Stomach (tissue), 9 donors: ENCODE data around the gene CIAO2A. TPM values are rescaled to one million over a fixed set of nuclear protein-coding genes. Genes with fewer than 3 reads are reported as not detected.
"Not testable (repeated sequence)": the region's sequence is repeated elsewhere in the genome, so short reads cannot be mapped to it uniquely, and the experiment has no call there.

Source experiments
- DNase-seq, 2 donors: peaks; one replicate each; pipeline versions ENCODE4 v3.0.0 to v3.0.0-alpha.2; 2013 to 2019
- H3K27ac ChIP-seq, 5 donors: fragments of 200-600 bp in 4 of 5; sonication (generic) in 4 of 5; one replicate each; pipeline ENCODE4 v1.5.1; 2013 to 2019; ENCODE audit warnings: mild to moderate bottlenecking in 1 of 5, moderate library complexity in 1 of 5
- H3K27me3 ChIP-seq, 3 donors: fragments of 200-600 bp; sonication (generic); one replicate each; pipeline ENCODE4 v1.5.1; 2017 to 2019; ENCODE audit warnings: mixed run types in 1 of 3
- H3K36me3 ChIP-seq, 4 donors: fragments of 200-600 bp; sonication (generic); 1 replicate in 3 of 4; 2 replicates in 1 of 4; pipeline ENCODE4 v1.5.1; 2016 to 2019
- H3K4me1 ChIP-seq, 4 donors: fragments of 200-600 bp; sonication (generic); one replicate each; pipeline ENCODE4 v1.5.1; 2016 to 2019
- H3K4me3 ChIP-seq, 4 donors: fragments of 200-600 bp; sonication (generic) in 3 of 4; one replicate each; pipeline ENCODE4 v1.5.1; 2016 to 2019; ENCODE audit warnings: mild to moderate bottlenecking in 1 of 4
- H3K9me3 ChIP-seq, 4 donors: fragments of 200-600 bp; sonication (generic); one replicate each; pipeline ENCODE4 v1.5.1; 2016 to 2019
- EP300 ChIP-seq: sonication (generic); formaldehyde crosslinking; IDR thresholded peaks from one replicate; pipeline ENCODE4 v1.6.1; 2017; ENCODE audit warnings: antibody characterized with exemption
- POLR2A ChIP-seq, 4 donors: fragments of 450-650 bp; IDR thresholded peaks; one replicate each; pipeline ENCODE4 v1.6.1; 2016; ENCODE audit warnings: antibody characterized with exemption in 4 of 4, control low read depth in 2 of 4, mild to moderate bottlenecking in 1 of 4, moderate library complexity in 1 of 4
- POLR2AphosphoS5 ChIP-seq, 3 donors: sonication (generic); formaldehyde crosslinking; IDR thresholded peaks; one replicate each; pipeline ENCODE4 v1.6.1; 2016; ENCODE audit warnings: antibody characterized with exemption in 3 of 3
- WGBS, 5 donors: extraction: QIAGEN DNeasy Blood & Tissue Kit in 3 of 5; methylation state at CpG; one replicate each; pipeline versions ENCODE4 v1.1.5 to v1.1.7; 2013 to 2018; 5-methylcytosine and 5-hydroxymethylcytosine counted together
- intact Hi-C: fragments of 100-400 bp; cut with DNase I; formaldehyde crosslinking; loops from one replicate; pipeline ENCODE4 v1.15.1; 2023; ENCODE audit warnings: low total_unique reads
- polyA plus RNA-seq, 3 donors: library from polyadenylated mRNA; stranded (reverse); fragments of 200-250 nt; gene quantifications; one replicate each; pipeline ENCODE4 v1.2.3, GENCODE V29; 2013
- total RNA-seq, 5 donors: library from RNA; depleted of rRNA; stranded (reverse); fragments of >200 nt; gene quantifications; one replicate each; pipeline versions ENCODE4 v1.1.0 to v1.2.3, GENCODE V29; 2014 to 2016
- TF ChIP-seq, protein P1 (sequence below), 7 experiments: fragments of 450-650 bp in 4 of 7; fragments of 200-600 bp in 3 of 7; sonication (generic) in 3 of 7; IDR thresholded peaks; one replicate each; pipeline ENCODE4 v1.5.1; 2016 to 2019; ENCODE audit warnings: antibody characterized with exemption in 7 of 7, control low read depth in 2 of 7, mild to moderate bottlenecking in 1 of 7
- donor health status: healthy with polysubstance abuse.
- donor health status: Bipolar disorder and iron deficiency.
- donor health status: healthy.

The CIAO2A gene
- total and polyA plus RNA-seq, 8 donors, result 27.2 to 425 (median 131) TPM

DNA sequence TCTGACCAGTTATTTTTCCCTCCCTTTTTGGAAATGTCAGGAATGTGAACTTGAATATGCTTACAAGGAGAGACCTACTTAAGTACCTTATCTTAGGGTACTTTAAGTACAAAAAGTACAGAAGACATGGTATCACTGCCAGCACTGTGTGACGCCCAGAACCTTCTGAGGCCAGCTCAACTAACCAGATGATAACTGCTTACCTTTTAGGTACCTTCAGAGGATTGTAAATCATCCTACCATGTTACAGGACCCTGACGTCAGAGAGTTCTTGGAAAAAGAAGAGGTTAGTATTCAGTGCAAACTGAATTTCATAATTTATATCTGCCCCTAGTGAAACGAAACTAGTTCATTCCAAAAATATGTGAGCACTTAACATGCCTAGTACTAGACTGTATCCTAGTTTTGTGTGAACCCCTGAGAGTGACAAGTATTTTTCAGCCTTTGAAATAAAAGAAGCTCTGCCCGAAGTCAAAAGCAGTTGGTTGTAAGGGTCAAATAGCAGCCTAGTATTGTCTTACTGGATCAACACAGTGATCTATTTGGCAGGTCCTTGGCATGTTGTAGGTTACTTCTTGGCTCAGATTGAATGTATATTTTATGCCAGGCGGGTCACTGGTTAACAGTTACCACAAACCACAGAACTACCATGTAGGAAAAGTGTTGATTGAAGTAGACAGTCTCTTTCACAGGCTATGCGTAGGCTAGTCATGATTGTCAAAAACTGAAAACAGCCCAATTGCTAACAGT is 34.1 kb upstream of the CIAO2A start:
- H3K4me1 ChIP-seq, result no peaks in the 10 kb centered on the region
- H3K4me3 ChIP-seq, result no peak overlapping the region
- peaks cover 72 to 100% (median 100%) of the 10 kb centered on the region in 4 donors for H3K36me3 ChIP-seq
- intact Hi-C loops, result no loop called here
- 73 to 86% (median 80%) methylated on average over 6 of the region's 6 CpGs for WGBS, 5 donors
- TF ChIP-seq, protein P1, sequence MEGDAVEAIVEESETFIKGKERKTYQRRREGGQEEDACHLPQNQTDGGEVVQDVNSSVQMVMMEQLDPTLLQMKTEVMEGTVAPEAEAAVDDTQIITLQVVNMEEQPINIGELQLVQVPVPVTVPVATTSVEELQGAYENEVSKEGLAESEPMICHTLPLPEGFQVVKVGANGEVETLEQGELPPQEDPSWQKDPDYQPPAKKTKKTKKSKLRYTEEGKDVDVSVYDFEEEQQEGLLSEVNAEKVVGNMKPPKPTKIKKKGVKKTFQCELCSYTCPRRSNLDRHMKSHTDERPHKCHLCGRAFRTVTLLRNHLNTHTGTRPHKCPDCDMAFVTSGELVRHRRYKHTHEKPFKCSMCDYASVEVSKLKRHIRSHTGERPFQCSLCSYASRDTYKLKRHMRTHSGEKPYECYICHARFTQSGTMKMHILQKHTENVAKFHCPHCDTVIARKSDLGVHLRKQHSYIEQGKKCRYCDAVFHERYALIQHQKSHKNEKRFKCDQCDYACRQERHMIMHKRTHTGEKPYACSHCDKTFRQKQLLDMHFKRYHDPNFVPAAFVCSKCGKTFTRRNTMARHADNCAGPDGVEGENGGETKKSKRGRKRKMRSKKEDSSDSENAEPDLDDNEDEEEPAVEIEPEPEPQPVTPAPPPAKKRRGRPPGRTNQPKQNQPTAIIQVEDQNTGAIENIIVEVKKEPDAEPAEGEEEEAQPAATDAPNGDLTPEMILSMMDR (IDR thresholded peaks at IDR 0.05), result no peak
- TF ChIP-seq POLR2A (IDR thresholded peaks at IDR 0.05), result no peak
- TF ChIP-seq EP300, result no peak
- no peak for TF ChIP-seq POLR2AphosphoS5 (IDR thresholded peaks at IDR 0.05)
- H3K27ac ChIP-seq, result no peak overlapping the region
- H3K9me3 ChIP-seq, result no peaks in the 10 kb centered on the region
- no peak for DNase-seq
- no peaks in the 10 kb centered on the region for H3K27me3 ChIP-seq

DNA sequence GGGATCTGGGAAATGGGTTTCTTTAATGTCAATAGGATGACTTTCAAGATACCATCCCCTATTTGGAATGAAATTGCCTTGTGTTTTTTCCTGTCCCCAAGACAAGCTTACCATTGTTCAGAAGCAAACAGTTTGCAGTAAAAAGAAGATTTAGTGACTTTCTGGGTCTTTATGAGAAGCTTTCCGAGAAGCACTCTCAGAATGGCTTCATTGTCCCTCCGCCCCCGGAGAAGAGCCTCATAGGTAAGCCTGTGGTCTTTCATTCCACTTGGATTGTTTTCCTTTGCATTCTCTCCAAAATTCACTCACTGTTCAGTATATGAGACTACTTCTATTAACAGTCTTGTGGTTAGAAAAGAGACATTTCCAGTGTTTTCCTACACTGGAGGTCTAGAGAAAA is 32.3 kb upstream of the CIAO2A start:
- TF ChIP-seq EP300, result no peak
- no peak for TF ChIP-seq POLR2A (IDR thresholded peaks at IDR 0.05)
- TF ChIP-seq, protein P1 (IDR thresholded peaks at IDR 0.05), result no peak
- no peak for TF ChIP-seq POLR2AphosphoS5 (IDR thresholded peaks at IDR 0.05)
- intact Hi-C loops, result no loop called here
- DNase-seq, result no peak
- Histone ChIP-seq H3K4me1 (no peaks in the 10 kb centered on the region), H3K27ac (no peak overlapping the region), H3K4me3 (no peak overlapping the region), H3K9me3 (no peaks in the 10 kb centered on the region), H3K27me3 (no peaks in the 10 kb centered on the region), H3K36me3 (peaks cover 70 to 100% (median 100%) of the 10 kb centered on the region in 4 donors)
- 63 to 87% (median 78%) methylated on average over 3 of the region's 3 CpGs for WGBS, 5 donors

DNA sequence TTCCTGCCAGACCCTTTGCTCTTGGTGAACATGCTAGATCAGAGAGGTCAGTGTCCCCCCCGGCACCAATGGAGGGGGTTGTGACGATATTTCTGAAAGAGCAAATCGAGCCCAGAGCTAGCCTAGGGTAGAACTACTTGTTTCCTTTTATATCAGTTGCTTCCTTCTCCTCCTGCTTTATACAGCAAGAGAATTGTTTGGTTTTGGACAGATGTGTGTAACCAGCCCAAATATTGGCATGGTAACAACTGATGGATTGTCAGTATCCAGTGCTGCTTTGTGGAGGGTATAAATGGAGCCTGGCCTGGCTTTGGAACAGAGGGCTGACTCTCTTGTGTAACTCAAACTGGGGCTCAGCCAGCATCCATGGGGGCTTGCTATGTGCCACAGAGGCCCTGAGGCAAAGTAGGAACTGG is 29.3 kb upstream of the CIAO2A start:
- H3K36me3 ChIP-seq, result peaks cover 69 to 100% (median 100%) of the 10 kb centered on the region in 4 donors
- no peak overlapping the region for H3K4me3 ChIP-seq
- no peaks in the 10 kb centered on the region for H3K27me3 ChIP-seq
- no peaks in the 10 kb centered on the region for H3K4me1 ChIP-seq
- no peaks in the 10 kb centered on the region for H3K9me3 ChIP-seq
- no peak for TF ChIP-seq POLR2AphosphoS5 (IDR thresholded peaks at IDR 0.05)
- TF ChIP-seq, protein P1 (IDR thresholded peaks at IDR 0.05), result no peak
- TF ChIP-seq POLR2A (IDR thresholded peaks at IDR 0.05), result no peak
- TF ChIP-seq EP300, result no peak
- DNase-seq, result peak in 1 of 2 donors; percentile 56
- 87 to 94% (median 89%) methylated on average over 3 of the region's 3 CpGs for WGBS, 5 donors
- H3K27ac ChIP-seq, result no peak overlapping the region
- intact Hi-C loops, result no loop called here

DNA sequence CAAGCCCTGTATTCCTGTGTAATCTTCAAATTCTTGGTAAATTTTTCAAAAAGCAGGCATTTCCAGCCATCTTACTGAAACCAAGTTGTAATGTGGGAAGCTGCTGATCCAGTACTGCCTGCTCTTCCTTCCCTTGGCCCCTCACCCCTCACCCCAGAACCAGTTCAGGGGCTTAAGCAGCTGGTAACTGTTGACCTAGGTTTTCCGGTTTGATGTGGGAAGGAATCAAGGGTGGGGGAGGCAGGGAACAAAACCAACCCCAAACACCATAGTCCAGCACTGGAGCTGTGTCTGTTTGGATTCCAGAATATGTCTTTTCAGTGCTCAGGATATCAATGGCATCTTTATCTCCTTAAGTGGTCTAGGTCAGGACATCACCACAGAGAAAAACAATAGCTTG is 28.8 kb upstream of the CIAO2A start:
- TF ChIP-seq EP300, result no peak
- 56 to 90% (median 80%) methylated on average over 1 of the region's 1 CpG for WGBS, 5 donors
- no peak overlapping the region for H3K4me3 ChIP-seq
- intact Hi-C loops, result no loop called here
- H3K4me1 ChIP-seq, result peaks cover 0 to under 1% (median 0%) of the 10 kb centered on the region in 4 donors
- no peak for DNase-seq
- no peaks in the 10 kb centered on the region for H3K27me3 ChIP-seq
- peaks cover 68 to 100% (median 100%) of the 10 kb centered on the region in 4 donors for H3K36me3 ChIP-seq
- H3K27ac ChIP-seq, result no peak overlapping the region
- H3K9me3 ChIP-seq, result no peaks in the 10 kb centered on the region

DNA sequence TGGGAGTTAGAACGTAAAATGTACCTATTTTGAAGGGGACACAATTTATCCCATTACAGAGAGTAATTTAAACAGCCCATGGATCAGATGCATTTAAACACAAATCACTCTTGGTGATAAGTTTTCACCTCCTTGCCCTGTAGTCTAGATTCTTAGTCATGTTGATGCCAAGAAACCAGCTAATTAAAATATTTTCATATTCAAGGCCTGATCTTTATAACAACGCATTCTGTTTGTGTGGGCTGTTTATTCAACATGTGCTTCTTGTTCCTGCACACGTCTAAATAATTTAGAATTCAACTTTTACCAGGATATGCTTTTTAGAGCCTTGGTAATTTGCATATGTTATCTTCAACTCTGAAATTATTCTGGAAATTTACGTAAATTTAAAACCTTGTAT is 28.0 kb upstream of the CIAO2A start:
- Histone ChIP-seq H3K27me3 (no peaks in the 10 kb centered on the region), H3K4me3 (no peak overlapping the region), H3K27ac (no peak overlapping the region), H3K4me1 (peaks cover 0 to 4% (median 0%) of the 10 kb centered on the region in 4 donors), H3K9me3 (no peaks in the 10 kb centered on the region), H3K36me3 (peaks cover 66 to 100% (median 100%) of the 10 kb centered on the region in 4 donors)
- TF ChIP-seq EP300 (no peak), POLR2A (IDR thresholded peaks at IDR 0.05) (no peak), POLR2AphosphoS5 (IDR thresholded peaks at IDR 0.05) (no peak)
- TF ChIP-seq, protein P1 (IDR thresholded peaks at IDR 0.05), result no peak
- 81 to 84% (median 81%) methylated on average over 4 of the region's 4 CpGs for WGBS, 5 donors
- DNase-seq, result no peak
- intact Hi-C loops, result no loop called here

DNA sequence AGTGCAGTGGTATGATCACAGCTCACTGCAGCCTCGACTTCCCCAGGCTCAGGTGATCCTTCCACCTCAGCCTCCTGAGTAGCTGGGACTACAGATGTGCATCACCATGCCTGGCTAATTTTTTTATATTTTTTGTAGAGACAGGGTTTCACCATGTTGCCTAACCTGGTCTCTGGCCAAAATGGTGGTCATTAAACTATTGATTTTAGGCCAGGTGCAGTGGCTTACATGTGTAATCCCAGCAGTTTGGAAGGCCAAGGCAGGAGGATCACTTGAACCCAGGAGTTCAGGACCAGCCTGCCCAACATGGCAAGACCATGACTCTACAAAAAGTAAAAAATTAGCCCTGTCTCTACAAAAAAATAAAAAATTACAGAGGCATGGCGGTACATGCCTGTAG is 26.7 kb upstream of the CIAO2A start:
- DNase-seq, H3K27me3 ChIP-seq, H3K9me3 ChIP-seq, H3K4me1 ChIP-seq, intact Hi-C loops, H3K27ac ChIP-seq, H3K4me3 ChIP-seq: not testable (repeated sequence)
- 95 to 100% (median 98%) methylated on average over 2 of the region's 2 CpGs for WGBS, 5 donors
- peaks cover 65 to 100% (median 100%) of the 10 kb centered on the region in 4 donors for H3K36me3 ChIP-seq
